Measurements from ENCODE around the gene UGCG.

The UGCG gene

GRCh38 chr9:111975709-111976108 lies 79.1 kb downstream of the UGCG start:
- in situ Hi-C loops (cut with MboI; ENCODE audit: low sequenced_read_pairs) = no loop called here

- in situ Hi-C loops (cut with MboI; ENCODE audit: low sequenced_read_pairs) = no loop called here
These were observed 82.0 kb downstream of the UGCG start for GRCh38 chr9:111978616-111979015.

GRCh38 chr9:111979561-111979960 lies 82.9 kb downstream of the UGCG start:
- in situ Hi-C loops (cut with MboI; ENCODE audit: low sequenced_read_pairs) = no loop called here

- in situ Hi-C loops (cut with MboI; ENCODE audit: low sequenced_read_pairs) = no loop called here
These were observed 83.8 kb downstream of the UGCG start for GRCh38 chr9:111980398-111980797.

- in situ Hi-C loops (cut with MboI; ENCODE audit: low sequenced_read_pairs) = no loop called here
These were observed 86.9 kb downstream of the UGCG start for GRCh38 chr9:111983484-111983908.

GRCh38 chr9:111984086-111984802 lies 87.6 kb downstream of the UGCG start:
- in situ Hi-C loops (cut with MboI; ENCODE audit: low sequenced_read_pairs) = no loop called here
